ENCODE measurements around the gene S100P.
"Not testable (repeated sequence)": the region's sequence is repeated elsewhere in the genome, so short reads cannot be mapped to it uniquely, and the experiment has no call there.

DNA sequence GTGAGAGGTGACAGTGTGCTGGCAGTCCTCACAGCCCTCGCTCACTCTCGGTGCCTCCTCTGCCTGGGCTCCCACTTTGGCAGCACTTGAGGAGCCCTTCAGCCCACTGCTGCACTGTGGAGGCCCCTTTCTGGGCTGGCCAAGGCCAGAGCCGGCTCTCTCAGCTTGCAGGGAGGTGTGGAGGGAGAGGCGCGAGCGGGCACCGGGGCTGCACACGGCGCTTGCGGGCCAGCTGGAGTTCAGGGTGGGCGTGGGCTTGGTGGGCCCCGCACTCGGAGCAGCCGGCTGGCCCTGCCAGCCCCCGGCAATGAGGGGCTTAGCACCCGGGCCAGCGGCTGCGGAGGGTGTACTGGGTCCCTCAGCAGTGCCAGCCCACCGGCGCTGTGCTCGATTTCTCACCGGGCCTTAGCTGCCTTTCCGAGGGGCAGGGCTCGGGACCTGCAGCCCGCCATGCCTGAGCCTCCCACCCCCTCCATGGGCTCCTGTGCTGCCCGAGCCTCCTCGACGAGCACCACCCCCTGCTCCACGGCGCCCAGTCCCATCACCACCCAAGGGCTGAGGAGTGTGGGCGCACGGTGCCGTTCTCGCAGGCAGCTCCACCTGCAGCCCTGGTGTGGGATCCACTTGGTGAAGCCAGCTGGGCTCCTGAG, 21.0 kb upstream of the S100P start:
- TF ChIP-seq, protein P1, sequence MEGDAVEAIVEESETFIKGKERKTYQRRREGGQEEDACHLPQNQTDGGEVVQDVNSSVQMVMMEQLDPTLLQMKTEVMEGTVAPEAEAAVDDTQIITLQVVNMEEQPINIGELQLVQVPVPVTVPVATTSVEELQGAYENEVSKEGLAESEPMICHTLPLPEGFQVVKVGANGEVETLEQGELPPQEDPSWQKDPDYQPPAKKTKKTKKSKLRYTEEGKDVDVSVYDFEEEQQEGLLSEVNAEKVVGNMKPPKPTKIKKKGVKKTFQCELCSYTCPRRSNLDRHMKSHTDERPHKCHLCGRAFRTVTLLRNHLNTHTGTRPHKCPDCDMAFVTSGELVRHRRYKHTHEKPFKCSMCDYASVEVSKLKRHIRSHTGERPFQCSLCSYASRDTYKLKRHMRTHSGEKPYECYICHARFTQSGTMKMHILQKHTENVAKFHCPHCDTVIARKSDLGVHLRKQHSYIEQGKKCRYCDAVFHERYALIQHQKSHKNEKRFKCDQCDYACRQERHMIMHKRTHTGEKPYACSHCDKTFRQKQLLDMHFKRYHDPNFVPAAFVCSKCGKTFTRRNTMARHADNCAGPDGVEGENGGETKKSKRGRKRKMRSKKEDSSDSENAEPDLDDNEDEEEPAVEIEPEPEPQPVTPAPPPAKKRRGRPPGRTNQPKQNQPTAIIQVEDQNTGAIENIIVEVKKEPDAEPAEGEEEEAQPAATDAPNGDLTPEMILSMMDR (conservative IDR thresholded peaks at IDR 0.05 in 1 of 2, IDR thresholded peaks at IDR 0.05 in 1 of 2; ENCODE audit: extremely low read depth in 1 of 2, insufficient read depth in 1 of 2, low read depth in 1 of 2, low read length in 2 of 2) = not testable (repeated sequence)
- not testable (repeated sequence) for TF ChIP-seq EZH2 (IDR thresholded peaks at IDR 0.05; ENCODE audit: borderline replicate concordance, low read length)

All from mammary epithelial cell (primary cell).